Spinal cord (tissue), 10 donors: ENCODE measurements around the gene CBX8. TPM values are rescaled to one million over a fixed set of nuclear protein-coding genes. Genes with fewer than 3 reads are reported as not detected.

Experiments
- DNase-seq, 6 donors: peaks; one replicate each; pipeline versions ENCODE4 v3.0.0 to v3.0.0-alpha.2; 2013 to 2015; ENCODE audit warnings: low spot score in 6 of 6, low read depth in 4 of 6
- H3K27ac ChIP-seq: one replicate; pipeline ENCODE4 v1.5.1; 2013; ENCODE audit warnings: low read depth, low read length, control low read depth
- H3K27me3 ChIP-seq: one replicate; pipeline ENCODE4 v1.6.1; 2013; ENCODE audit warnings: low read length; ENCODE audit not compliant: control insufficient read depth, insufficient read depth
- H3K36me3 ChIP-seq: one replicate; pipeline ENCODE4 v1.6.1; 2013; ENCODE audit warnings: low read length; ENCODE audit not compliant: control insufficient read depth, insufficient read depth
- H3K4me1 ChIP-seq: one replicate; pipeline ENCODE4 v1.6.1; 2013; ENCODE audit warnings: low read length; ENCODE audit not compliant: control insufficient read depth, insufficient read depth
- H3K4me3 ChIP-seq: one replicate; pipeline ENCODE4 v1.5.1; 2013; ENCODE audit warnings: low read depth, low read length, control low read depth
- H3K9me3 ChIP-seq: one replicate; pipeline ENCODE4 v1.6.1; 2013; ENCODE audit warnings: low read length; ENCODE audit not compliant: control insufficient read depth, insufficient read depth
- WGBS: methylation state at CpG from one replicate; pipeline ENCODE4 v1.1.5; 2013; ENCODE audit warnings: missing lambda C conversion rate; ENCODE audit not compliant: insufficient coverage; 5-methylcytosine and 5-hydroxymethylcytosine counted together
- polyA plus RNA-seq, 2 donors: library from polyadenylated mRNA; unstranded; fragments of 120-200 nt; gene quantifications; one replicate each; pipeline ENCODE4 v1.2.1, GENCODE V29; 2013; ENCODE audit not compliant: insufficient read length in 2 of 2
- total RNA-seq, 2 donors: library from RNA; depleted of rRNA in 1 of 2; stranded (reverse); fragments of 120-200 nt in 1 of 2; fragments of >200 nt in 1 of 2; gene quantifications; one replicate each; pipeline versions ENCODE4 v1.2.3 to v1.2.4, GENCODE V29; 2013 to 2014
- donor health status: healthy.

CBX8 gene
- total and polyA plus RNA-seq, 4 donors = 3.6 to 14.4 (median 11.5) TPM

- DNase-seq = peak in 2 of 6 donors; percentile 74 to 77
Observed at GRCh38 chr17:79793924-79794304, 3.0 kb downstream of the CBX8 start.

GRCh38 chr17:79792984-79793923, 3.6 kb downstream of the CBX8 start:
- peak overlapping the region; percentile 73 for H3K27ac ChIP-seq
- DNase-seq = peak in 2 of 6 donors; percentile 36 to 66
- 22% methylated on average over 37 of the region's 63 CpGs for WGBS
- peak overlapping the region; percentile 29 for H3K4me3 ChIP-seq
- peaks cover 77% of the 10 kb centered on the region for H3K4me1 ChIP-seq
- no peaks in the 10 kb centered on the region for H3K9me3 ChIP-seq
- peaks cover 59% of the 10 kb centered on the region for H3K27me3 ChIP-seq
- H3K36me3 ChIP-seq = peaks cover 20% of the 10 kb centered on the region

More at GRCh38 chr17:79793924-79794304, 3.0 kb downstream of the CBX8 start:
- peak overlapping the region; percentile 73 for H3K27ac ChIP-seq
- H3K4me3 ChIP-seq = peak overlapping the region; percentile 29
- H3K36me3 ChIP-seq = peaks cover 20% of the 10 kb centered on the region
- no CpG with 5 or more reads among the region's 3 CpGs for WGBS
- no peaks in the 10 kb centered on the region for H3K9me3 ChIP-seq
- peaks cover 60% of the 10 kb centered on the region for H3K27me3 ChIP-seq
- H3K4me1 ChIP-seq = peaks cover 83% of the 10 kb centered on the region

- peaks cover 20% of the 10 kb centered on the region for H3K36me3 ChIP-seq
- DNase-seq = peak in 1 of 6 donors; percentile 22
- H3K4me3 ChIP-seq = no peak overlapping the region
- WGBS = 25% methylated on average over 5 of the region's 22 CpGs
- H3K27me3 ChIP-seq = peaks cover 56% of the 10 kb centered on the region
- peaks cover 71% of the 10 kb centered on the region for H3K4me1 ChIP-seq
- no peaks in the 10 kb centered on the region for H3K9me3 ChIP-seq
- no peak overlapping the region for H3K27ac ChIP-seq
Observed at GRCh38 chr17:79792341-79792871, 4.5 kb downstream of the CBX8 start.

- Histone ChIP-seq H3K9me3 (no peaks in the 10 kb centered on the region), H3K4me3 (no peak overlapping the region), H3K27ac (no peak overlapping the region), H3K36me3 (peaks cover 23% of the 10 kb centered on the region), H3K27me3 (peaks cover 61% of the 10 kb centered on the region), H3K4me1 (peaks cover 71% of the 10 kb centered on the region)
- 5% methylated on average over 15 of the region's 26 CpGs for WGBS
- DNase-seq = no peak
Observed at GRCh38 chr17:79791735-79792161, 5.1 kb downstream of the CBX8 start.

GRCh38 chr17:79790805-79791734, 5.8 kb downstream of the CBX8 start:
- DNase-seq = peak in 2 of 6 donors; percentile 76 to 90
- Histone ChIP-seq H3K27me3 (peaks cover 64% of the 10 kb centered on the region), H3K9me3 (no peaks in the 10 kb centered on the region), H3K4me3 (no peak overlapping the region), H3K36me3 (peaks cover 27% of the 10 kb centered on the region), H3K27ac (no peak overlapping the region), H3K4me1 (peaks cover 67% of the 10 kb centered on the region)
- 5% methylated on average over 62 of the region's 68 CpGs for WGBS

GRCh38 chr17:79789943-79790804, 6.7 kb downstream of the CBX8 start:
- H3K27ac ChIP-seq = no peak overlapping the region
- H3K36me3 ChIP-seq = peaks cover 33% of the 10 kb centered on the region
- no peaks in the 10 kb centered on the region for H3K9me3 ChIP-seq
- WGBS = 6% methylated on average over 74 of the region's 74 CpGs
- no peak overlapping the region for H3K4me3 ChIP-seq
- H3K4me1 ChIP-seq = peaks cover 58% of the 10 kb centered on the region
- DNase-seq = peak in 2 of 6 donors; percentile 41 to 69
- peaks cover 64% of the 10 kb centered on the region for H3K27me3 ChIP-seq

GRCh38 chr17:79788989-79789942, 7.6 kb downstream of the CBX8 start:
- Histone ChIP-seq H3K4me3 (no peak overlapping the region), H3K27ac (no peak overlapping the region), H3K36me3 (peaks cover 33% of the 10 kb centered on the region), H3K27me3 (peaks cover 61% of the 10 kb centered on the region), H3K9me3 (no peaks in the 10 kb centered on the region), H3K4me1 (peaks cover 49% of the 10 kb centered on the region)
- DNase-seq = peak in 2 of 6 donors; percentile 47 to 63
- 15% methylated on average over 48 of the region's 52 CpGs for WGBS

GRCh38 chr17:79788455-79788854, 8.4 kb downstream of the CBX8 start:
- no peak overlapping the region for H3K27ac ChIP-seq
- H3K4me1 ChIP-seq = peaks cover 41% of the 10 kb centered on the region
- no peak overlapping the region for H3K4me3 ChIP-seq
- H3K9me3 ChIP-seq = no peaks in the 10 kb centered on the region
- H3K36me3 ChIP-seq = peaks cover 36% of the 10 kb centered on the region
- WGBS = 67% methylated on average over 4 of the region's 5 CpGs
- H3K27me3 ChIP-seq = peaks cover 58% of the 10 kb centered on the region
- no peak for DNase-seq
